GM18502 (cell line): Measurements from ENCODE around the gene LRRC37B.
"Not testable (repeated sequence)": the region's sequence is repeated elsewhere in the genome, so short reads cannot be mapped to it uniquely, and the experiment has no call there.

ENCODE experiments used
- ATAC-seq: cut with Tn5 transposase; IDR thresholded peaks from one replicate; pipeline ENCODE4 v1.9.1; 2021; ENCODE audit warnings: mild to moderate bottlenecking; ENCODE audit not compliant: unreplicated experiment, poor library complexity

LRRC37B gene

DNA sequence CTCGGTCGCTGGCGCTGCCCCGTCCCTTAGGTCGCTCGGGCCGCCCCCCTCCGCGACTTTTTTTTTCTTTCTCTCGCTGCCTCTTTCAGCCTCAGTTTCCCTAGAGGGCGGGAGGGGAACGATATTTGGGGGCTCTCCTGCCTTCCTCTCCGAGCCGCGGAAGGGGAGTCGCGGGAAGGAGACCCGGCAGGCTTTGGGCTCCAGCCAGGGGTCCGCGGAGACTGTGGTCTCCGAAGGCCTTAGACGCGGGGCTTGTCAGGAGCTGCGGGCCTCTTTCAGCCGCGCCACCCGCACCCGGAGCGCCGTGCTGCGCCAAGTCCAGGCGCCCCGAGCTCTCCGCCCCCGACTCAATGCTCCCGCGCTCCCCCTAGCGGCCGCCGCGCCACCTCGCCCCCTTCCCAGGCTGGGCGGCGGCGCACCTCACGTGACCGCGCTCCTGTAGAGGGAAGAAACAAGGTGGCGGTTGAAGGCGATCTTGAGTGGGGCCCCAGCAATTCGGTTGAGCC, at the start of gene LRRC37B:
TSS of gene LRRC37B (plus strand) at position 427 of the 506 bp plus-strand sequence. CDS start 14,010 bp downstream, outside the sequence.
- ATAC-seq: peak; percentile 88

DNA sequence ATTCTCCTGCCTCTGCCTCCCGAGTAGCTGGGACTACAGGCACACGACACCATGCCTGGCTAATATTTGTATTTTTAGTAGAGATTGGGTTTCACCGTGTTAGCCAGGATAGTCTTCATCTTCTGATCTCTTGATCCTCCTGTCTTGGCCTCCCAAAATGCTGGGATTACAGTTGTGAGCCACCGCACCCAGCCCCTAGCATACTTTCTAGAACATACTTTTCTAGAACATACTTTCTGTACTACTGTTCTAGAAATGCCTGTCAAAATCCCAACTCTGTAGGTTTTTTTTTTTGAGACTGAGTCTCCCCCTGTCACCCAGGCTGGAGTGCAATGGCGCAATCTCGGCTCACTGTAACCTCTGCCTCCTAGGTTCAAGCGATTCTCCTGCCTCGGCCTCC, 43.1 kb upstream of the LRRC37B start:
- ATAC-seq: not testable (repeated sequence)

DNA sequence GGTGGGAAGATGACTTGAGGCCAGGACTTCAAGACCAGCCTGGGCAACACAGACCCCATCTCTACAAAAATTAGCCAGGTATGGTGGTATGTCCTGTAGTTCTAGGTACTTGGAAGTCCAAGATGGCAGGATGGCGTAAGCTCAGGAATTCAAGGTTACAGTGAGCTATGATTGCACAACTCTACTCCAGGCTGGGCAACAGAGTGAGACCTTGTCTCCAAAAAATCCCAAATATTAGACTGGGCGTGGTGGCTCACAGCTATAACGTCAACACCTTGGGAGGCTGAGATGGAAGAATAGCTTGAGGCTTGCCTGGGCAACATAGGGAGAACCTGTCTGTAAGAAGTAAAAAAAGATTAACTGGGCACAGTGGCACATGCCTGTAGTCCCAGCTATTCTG, 39.5 kb upstream of the LRRC37B start:
- no peak for ATAC-seq

DNA sequence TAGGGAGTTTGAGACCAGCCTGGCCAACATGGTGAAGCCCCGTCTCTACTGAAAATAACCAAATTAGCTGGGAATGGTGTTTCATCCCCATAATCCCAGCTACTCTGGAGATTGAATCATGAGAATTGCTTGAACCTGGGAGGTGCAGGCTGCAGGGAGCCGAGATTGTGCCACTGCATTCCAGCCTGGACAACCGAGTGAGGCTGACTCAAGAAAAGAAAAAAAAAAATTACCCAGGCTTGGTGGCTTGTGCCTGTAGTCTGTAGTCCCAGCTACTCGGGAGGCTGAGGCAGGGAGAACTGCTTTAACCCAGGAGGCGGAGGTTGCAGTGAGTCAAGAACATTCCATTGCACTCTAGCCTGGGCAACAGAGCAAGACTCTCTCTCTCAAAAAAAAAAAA, 36.8 kb upstream of the LRRC37B start:
- not testable (repeated sequence) for ATAC-seq

DNA sequence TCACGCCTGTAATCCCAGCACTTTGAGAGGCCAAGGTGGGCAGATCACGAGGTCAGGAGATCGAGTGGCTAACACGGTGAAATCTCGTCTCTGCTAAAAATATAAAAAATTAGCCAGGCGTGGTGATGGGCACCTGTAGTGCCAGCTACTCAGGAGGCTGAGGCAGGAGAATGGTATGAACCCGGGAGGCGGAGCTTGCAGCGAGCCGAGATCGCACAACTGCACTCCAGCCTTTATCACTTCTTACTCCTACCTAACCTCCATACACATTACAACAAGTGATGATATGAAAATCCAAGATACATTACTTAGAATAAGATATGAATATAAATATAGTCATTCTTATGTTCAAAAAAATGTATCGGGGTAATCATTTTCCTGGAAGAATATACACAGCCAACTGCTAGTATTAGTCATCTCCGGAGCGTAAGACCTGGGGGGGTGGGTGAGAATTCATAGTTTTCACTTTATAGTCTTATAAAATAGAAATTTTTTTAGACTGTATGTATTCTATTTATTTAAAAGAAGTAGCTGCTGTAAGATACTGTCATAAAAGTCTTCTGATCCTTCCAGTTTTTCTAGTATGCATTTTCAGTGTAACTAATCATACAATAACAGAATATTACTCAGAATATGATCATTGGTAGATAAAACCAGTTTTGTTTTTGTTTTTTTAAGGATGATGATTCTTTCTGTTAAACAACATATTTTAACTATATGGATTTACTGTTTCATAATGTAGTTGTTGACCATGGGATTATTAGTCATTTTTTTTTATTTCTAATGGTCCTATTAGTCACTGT, 32.7 kb upstream of the LRRC37B start:
- not testable (repeated sequence) for ATAC-seq

DNA sequence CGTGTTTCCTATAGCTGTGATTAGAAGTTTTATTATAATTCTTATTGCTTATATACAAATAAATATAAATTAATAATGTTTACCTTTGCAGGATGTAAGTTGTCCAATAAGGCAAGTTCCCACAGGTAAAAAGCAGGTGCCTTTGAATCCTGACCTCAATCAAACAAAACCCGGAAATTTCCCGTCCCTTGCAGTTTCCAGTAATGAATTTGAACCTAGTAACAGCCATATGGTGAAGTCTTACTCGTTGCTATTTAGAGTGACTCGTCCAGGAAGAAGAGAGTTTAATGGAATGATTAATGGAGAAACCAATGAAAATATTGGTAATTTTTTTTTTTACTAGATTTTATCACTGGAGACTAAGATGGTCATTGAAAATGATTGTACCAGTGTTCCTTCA, 31.8 kb upstream of the LRRC37B start:
- ATAC-seq: not testable (repeated sequence)

DNA sequence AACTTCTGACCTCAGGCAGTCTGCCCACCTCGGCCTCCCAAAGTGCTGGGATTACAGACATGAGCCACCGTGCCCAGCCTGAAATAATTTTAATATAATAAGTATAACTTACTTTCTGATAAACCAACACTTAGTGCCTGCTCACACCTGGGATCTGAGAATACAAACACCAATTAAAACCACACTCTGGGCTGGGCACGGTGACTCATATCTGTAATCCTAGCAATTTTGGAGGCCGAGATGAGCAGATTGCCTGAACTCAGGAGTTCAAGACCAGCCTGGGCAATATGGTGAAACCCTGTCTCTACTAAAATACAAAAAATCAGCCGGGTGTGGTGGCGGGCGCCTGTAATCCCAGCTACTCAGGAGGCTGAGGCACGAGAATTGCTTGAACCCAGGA, 15.4 kb upstream of the LRRC37B start:
- ATAC-seq: not testable (repeated sequence)

DNA sequence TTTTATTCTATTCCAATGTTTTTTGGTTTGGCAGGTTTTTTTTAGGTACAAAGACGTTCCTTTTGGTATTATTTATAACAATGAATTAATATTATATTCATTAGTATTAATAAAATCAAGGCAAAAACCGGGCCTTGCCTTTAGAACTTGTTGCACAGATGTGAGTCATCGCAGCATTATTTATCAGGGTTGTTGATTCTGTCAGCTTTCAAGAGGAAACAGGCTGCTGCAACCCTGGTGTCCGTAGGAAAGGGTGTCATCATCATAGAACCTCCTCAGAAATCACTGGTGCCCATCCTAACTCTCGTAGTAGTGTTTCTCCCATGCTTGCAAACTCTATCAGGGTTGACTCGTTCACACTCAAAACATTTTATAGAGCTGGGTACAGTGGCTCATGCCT, 10.2 kb upstream of the LRRC37B start:
- no peak for ATAC-seq

DNA sequence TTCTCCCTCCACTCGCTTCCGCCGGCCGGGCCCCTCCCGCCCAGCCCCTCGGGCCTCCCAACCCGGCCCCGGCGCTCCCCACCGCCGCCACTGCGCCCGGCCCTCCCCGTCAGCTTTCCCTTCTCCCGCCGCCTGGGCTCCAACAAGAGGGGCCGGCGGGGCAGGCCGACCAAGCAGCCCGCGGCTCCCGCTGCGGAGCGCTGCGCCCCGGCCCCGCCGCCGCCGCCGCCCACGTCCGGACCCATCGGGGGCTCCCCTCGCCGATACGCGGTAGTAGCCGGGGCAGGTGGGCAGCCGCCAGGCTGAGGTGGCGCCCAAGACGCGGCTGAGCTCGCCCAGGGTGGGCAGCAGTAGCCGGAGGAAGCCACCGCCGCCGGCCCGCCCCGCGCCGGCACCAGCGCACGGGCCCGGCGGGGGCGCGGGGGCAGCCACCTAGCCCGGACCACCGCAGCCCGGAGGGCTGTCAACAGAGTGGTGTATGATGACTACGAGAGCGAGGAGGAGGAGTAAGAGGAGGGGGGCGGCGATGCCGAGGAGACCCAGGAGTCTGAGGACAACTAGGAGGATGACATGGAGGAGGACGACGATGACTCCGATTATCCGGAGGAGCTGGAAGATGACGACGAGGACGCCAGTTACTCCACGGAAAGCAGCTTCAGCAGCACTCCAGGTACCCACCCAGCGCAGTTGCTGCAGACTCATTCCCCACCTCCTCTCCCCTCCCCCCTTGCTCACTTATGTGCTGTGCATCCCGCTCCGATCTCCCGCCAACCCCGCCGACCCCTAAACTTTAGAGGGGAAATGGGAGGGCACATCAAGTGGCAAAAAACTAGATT, 498 bp downstream of the LRRC37B start:
- ATAC-seq: peak; percentile 51

DNA sequence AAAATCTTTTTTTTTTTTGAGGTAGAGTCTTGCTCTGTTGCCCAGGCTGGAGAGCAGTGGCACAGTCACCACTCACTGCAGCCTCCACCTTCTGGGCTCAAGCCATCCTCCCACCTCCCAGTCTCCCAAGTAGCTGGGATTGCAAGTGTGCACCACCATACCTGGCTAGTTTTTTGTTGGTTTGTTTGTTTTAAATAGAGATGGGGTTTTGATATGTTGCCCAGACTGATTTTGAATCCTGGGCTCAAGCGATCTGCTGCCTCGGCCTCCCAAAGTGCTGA, 2.0 kb downstream of the LRRC37B start:
- no peak for ATAC-seq

DNA sequence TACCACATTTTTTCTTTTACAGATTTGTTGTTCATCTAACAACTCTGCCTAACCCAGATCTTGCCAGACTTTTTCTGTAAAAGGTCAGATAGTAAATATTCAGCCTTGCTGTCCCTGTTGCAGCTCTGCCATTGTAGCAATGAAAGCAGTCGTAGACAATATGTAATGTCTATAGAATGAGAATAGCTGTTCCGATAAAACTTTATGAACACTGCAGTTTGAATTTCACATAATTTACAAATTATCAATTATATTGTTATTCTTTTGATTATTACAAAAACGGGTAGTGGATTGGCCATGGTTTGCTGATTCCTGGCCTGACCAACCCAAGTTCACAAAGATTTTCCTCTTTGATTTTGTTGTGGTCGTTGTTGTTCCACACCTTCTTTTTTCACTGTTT, 2.9 kb downstream of the LRRC37B start:
- no peak for ATAC-seq

DNA sequence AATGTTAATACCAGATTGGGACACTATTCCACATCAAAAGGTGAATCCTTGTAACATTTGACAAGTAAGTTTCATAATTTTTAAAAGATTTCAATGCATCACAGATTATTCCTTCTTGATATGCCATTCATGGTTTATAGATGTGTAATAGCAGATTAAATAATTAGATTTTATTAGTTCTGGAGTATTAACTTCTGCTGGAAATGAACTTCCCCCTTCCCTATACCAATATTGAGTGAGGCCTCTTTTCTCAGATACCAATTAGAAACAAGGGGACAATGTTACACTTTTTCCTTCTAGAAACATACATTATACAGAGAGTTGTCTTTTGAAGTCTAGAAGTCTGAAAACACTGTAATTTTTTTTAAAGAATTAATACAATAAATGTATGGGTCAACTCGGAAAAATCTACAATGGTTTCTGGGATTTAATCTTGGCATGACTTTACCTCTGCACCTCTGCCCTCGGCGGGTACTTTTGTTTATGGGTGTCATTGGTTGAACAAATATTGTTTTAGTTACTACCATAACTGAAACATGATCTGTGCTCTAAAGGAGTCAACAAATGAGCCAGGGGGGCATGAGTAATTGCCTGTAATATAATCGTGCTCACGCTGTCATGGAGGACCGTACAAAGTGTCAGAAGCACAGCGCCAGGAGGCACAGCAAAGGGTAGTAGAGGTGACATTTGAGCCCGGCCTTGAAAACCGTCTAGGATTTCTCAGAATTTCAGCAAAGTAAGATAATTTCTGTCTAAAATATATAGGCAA, 8.2 kb downstream of the LRRC37B start:
- ATAC-seq: no peak

DNA sequence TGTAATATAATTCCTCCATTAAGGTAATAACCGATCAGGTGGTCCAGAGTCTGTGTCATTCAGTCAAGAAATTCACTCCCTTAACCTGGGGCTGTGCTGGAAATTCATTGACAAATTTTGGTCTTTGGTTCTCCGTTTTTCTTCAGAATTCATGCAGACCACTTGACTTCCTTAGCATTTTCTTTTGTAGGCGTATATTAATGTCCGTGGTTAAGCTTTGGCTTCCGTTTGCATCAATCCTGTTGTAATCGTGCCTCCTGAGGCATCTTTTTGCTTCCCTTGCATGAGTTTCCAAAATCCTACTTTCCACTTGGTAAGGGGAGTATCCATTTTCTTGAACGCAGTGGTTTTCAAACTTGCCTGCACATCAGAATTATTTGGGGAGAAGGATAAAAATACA, 9.0 kb downstream of the LRRC37B start:
- ATAC-seq: no peak

DNA sequence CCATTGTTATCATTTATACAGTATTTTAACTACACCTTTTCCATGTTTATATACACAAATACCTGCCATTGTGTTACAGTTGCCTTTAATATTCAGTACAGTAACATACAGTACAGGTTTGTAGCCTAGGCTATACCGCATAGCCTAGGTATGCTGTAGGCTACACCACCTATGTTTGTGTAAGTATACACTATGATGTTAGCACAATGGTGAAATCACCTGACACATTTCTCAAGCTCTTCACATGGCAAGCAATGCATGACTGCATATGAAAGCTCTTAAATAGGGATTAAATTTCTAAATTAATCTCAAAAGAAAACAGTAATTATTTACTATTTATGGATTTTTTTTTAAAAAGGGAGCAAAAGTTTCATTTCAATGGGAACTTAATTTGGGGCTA, 12.0 kb downstream of the LRRC37B start:
- ATAC-seq: no peak

DNA sequence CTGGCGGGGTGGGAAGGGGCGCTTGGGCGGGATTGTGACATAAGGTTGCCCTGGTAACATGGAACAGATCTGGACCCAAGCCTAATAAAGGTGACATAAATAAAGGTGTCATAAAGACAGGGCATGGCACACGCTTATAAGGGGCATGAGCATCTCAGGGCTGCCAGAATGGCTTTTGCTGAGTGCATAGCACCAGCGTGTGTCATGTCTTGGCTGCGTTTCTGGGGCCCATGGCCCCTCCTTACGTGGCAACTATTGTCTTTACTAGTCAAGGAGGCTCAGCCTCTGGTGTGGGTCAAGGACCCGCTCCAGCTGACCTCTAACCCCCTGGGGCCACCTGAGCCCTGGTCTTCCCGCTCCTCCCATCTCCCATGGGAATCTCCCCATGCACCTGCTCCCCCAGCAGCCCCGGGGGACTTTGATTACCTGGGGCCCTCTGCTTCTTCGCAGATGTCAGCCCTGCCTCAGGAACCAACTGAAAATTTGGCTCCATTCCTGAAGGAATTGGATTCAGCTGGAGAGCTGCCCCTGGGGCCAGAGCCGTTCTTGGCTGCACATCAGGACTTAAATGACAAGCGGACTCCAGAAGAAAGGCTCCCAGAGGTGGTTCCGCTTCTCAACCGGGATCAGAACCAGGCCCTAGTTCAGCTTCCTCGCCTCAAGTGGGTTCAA, 13.9 kb downstream of the LRRC37B start:
- ATAC-seq: no peak

DNA sequence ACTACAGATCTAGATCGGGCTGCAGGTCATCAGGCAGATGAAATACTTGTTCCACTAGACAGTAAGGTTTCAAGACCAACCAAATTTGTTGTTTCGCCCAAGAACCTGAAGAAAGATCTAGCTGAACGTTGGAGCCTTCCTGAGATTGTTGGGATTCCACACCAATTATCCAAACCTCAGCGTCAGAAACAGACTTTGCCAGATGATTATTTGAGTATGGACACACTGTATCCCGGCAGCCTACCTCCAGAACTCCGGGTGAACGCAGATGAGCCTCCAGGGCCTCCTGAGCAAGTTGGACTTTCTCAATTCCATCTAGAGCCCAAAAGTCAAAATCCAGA, 14.4 kb downstream of the LRRC37B start:
- no peak for ATAC-seq

DNA sequence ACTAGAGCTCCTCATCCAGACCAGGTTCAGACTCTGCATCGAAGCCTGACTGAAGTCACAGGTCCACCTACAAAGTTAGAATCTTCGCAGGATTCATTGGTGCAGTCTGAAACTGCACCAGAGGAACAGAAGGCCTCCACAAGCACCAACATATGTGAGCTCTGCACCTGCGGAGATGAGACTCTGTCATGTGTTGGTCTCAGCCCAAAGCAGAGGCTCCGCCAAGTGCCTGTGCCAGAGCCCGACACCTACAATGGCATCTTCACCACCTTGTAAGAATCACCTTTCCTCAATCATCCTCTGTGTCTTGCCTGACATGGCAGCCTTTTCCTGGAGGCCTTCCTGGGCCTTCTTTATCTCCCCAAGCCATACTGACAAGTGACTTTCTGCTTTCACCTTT, 15.4 kb downstream of the LRRC37B start:
- not testable (repeated sequence) for ATAC-seq

DNA sequence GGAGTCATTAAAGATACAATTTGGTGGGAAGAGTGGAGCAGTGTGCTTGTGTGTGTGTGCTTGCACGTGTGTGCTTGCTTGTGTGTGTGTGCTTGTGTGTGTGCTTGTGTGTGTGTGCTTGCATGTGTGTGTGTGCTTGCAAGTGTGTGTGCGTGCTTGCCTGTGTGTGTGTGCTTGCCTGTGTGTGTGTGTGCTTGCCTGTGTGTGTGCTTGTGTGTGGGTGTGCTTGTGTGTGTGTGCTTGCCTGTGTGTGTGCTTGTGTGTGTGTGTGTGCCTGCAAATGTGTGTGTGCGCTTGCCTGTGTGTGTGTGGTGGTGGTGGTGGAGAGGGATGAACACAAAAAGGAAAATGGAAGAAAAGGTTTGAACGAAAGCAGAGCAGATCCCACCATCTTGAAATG, 20.1 kb downstream of the LRRC37B start:
- not testable (repeated sequence) for ATAC-seq

DNA sequence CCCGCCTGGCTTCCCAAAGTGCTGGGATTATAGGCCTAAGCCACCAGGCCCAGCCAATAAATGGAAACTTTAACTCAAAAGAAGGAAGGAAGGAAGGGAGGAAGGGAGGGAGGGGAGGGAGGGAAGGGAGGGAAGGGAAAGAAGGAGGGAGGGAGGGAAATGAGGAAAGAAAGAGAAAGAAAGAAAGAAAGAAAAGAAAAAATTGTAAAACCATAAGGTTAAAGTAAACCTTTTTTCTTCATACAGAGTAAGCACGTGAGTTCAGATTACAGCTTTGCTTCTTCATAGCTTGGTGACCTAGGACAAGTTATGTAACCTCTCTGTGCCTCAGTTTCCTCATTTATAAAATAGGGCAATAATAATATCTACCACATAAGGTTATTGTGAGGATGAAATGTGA, 26.0 kb downstream of the LRRC37B start:
- no peak for ATAC-seq

DNA sequence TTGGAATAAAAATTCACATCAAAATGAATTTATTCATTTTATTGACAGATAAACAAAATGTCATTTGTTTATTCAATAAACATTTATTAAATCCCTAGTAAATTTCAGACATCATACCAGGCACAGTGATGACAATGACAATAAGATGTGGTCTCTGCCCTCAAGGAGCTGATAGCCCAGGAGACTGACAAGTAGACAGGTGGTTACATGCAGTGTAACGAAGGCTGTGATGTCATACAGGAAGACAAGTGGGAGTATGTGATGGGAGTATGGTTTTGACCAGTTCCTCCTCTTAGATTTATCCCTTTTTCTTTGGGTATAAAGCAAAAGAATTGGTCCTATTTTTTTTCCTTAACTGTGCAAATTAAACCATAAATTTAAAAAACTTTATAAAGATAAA, 26.6 kb downstream of the LRRC37B start:
- not testable (repeated sequence) for ATAC-seq
